Measurements from ENCODE around the gene FBLN2. TPM values are rescaled to one million over a fixed set of nuclear protein-coding genes. Genes with fewer than 3 reads are reported as not detected.

Gene FBLN2
- polyA plus RNA-seq, 3 donors, result 0.08 TPM; not detected in 2

DNA sequence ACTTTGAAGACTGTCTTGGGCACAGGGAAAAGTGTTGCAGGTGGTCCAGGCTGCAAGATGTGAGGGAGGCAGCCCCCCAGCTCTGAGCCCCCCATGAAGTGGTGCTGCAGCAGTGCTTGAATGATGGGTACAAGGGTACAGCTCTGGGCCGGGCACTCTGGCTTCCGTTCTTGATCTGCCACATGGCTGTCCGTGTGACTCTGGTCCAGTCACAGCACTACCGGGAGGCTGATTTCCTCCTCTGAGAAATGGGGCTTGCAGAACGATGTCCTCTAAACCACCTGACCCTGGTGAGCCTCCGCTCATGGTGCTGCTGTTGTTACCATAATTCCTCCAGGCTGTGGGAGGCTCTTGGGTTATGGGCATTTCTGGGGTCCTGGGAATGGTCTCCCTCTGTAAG is 75.1 kb downstream of the FBLN2 start:
- H3K36me3 ChIP-seq (replicated peaks in 1 of 2; ENCODE audit: control insufficient read depth in 1 of 2, insufficient read depth in 2 of 2, low read length in 2 of 2), result no peaks in the 10 kb centered on the region
- DNase-seq, result no peak
- H4K20me1 ChIP-seq (ENCODE audit: insufficient read depth, low read length), result no peaks in the 10 kb centered on the region
- no peak overlapping the region for H2AFZ ChIP-seq (ENCODE audit: insufficient read depth, low read depth, low read length, poor library complexity, severe bottlenecking)
- no peaks in the 10 kb centered on the region for H3K27me3 ChIP-seq (ENCODE audit: control insufficient read depth in 2 of 2, insufficient read depth in 2 of 2, low read length in 2 of 2)
- H3K27ac Mint-ChIP-seq, result no peak overlapping the region
- H3K9ac ChIP-seq (ENCODE audit: insufficient read depth, low read length, poor library complexity, severe bottlenecking), result no peak overlapping the region
- no peaks in the 10 kb centered on the region for H3K79me2 ChIP-seq (ENCODE audit: insufficient read depth, low read length)
- H3K9me3 Mint-ChIP-seq, result no peaks in the 10 kb centered on the region
- intact Hi-C loops (cut with micrococcal nuclease), result no loop called here
- H3K4me3 ChIP-seq (replicated peaks in 1 of 3; ENCODE audit: low read depth in 2 of 3, low read length in 3 of 3), result no peak overlapping the region
- TF ChIP-seq, protein P1, sequence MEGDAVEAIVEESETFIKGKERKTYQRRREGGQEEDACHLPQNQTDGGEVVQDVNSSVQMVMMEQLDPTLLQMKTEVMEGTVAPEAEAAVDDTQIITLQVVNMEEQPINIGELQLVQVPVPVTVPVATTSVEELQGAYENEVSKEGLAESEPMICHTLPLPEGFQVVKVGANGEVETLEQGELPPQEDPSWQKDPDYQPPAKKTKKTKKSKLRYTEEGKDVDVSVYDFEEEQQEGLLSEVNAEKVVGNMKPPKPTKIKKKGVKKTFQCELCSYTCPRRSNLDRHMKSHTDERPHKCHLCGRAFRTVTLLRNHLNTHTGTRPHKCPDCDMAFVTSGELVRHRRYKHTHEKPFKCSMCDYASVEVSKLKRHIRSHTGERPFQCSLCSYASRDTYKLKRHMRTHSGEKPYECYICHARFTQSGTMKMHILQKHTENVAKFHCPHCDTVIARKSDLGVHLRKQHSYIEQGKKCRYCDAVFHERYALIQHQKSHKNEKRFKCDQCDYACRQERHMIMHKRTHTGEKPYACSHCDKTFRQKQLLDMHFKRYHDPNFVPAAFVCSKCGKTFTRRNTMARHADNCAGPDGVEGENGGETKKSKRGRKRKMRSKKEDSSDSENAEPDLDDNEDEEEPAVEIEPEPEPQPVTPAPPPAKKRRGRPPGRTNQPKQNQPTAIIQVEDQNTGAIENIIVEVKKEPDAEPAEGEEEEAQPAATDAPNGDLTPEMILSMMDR (IDR thresholded peaks at IDR 0.05), result no peak
- 82% methylated on average over 4 of the region's 6 CpGs for WGBS (ENCODE audit: insufficient coverage)
- no peak overlapping the region for H3K27ac ChIP-seq (ENCODE audit: low read depth in 1 of 2, low read length in 2 of 2)
- no peaks in the 10 kb centered on the region for H3K36me3 Mint-ChIP-seq
- H3K4me1 Mint-ChIP-seq, result no peaks in the 10 kb centered on the region
- H3K4me1 ChIP-seq (ENCODE audit: control insufficient read depth in 1 of 2, insufficient read depth in 2 of 2, low read length in 2 of 2), result no peaks in the 10 kb centered on the region
- H3K4me2 ChIP-seq (replicated peaks; ENCODE audit: extremely low read depth, low read length, poor library complexity, severe bottlenecking), result no peak overlapping the region
- H3K9me3 ChIP-seq (replicated peaks in 1 of 2; ENCODE audit: control insufficient read depth in 1 of 2, insufficient read depth in 1 of 2, low read length in 2 of 2), result no peaks in the 10 kb centered on the region
- H3K4me3 Mint-ChIP-seq, result no peak overlapping the region
- H3K27me3 Mint-ChIP-seq (ENCODE audit: low read depth in 3 of 3), result peaks cover 0 to 6% (median 0%) of the 10 kb centered on the region in 3 donors

DNA sequence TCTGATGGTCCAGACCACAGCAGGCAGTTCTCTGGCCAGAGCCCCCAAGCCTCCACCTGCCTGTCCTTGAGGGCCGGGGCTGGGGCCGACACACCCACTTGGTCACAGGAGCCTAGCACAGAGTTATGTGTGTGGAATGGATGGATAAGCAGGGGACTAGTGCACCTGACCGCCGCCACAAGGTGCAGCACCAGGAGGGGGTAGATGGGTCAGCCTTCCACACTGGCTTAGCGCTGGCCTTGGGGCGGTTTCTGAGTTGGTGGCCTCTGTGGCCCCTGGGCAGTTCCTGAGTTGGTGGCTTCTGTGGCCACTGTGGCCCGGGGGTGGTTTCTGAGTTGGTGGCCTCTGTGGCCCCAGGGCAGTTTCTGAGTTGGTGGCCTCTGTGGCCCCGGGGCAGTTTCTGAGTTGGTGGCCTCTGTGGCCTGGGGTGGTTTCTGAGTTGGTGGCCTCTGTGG is 75.8 kb downstream of the FBLN2 start:
- intact Hi-C loops (cut with micrococcal nuclease), result no loop called here
- Mint-ChIP-seq H3K27ac (no peak overlapping the region), H3K27me3 (ENCODE audit: low read depth in 3 of 3) (peaks cover 0 to 7% (median 0%) of the 10 kb centered on the region in 3 donors), H3K4me3 (no peak overlapping the region), H3K4me1 (no peaks in the 10 kb centered on the region), H3K9me3 (no peaks in the 10 kb centered on the region), H3K36me3 (no peaks in the 10 kb centered on the region)
- H3K27ac ChIP-seq (ENCODE audit: low read depth in 1 of 2, low read length in 2 of 2), result no peak overlapping the region
- H3K9ac ChIP-seq (ENCODE audit: insufficient read depth, low read length, poor library complexity, severe bottlenecking), result no peak overlapping the region
- no peaks in the 10 kb centered on the region for H3K4me1 ChIP-seq (ENCODE audit: control insufficient read depth in 1 of 2, insufficient read depth in 2 of 2, low read length in 2 of 2)
- no peak overlapping the region for H3K4me3 ChIP-seq (replicated peaks in 1 of 3; ENCODE audit: low read depth in 2 of 3, low read length in 3 of 3)
- TF ChIP-seq, protein P1 (IDR thresholded peaks at IDR 0.05), result no peak
- no peaks in the 10 kb centered on the region for H3K36me3 ChIP-seq (replicated peaks in 1 of 2; ENCODE audit: control insufficient read depth in 1 of 2, insufficient read depth in 2 of 2, low read length in 2 of 2)
- H3K27me3 ChIP-seq (ENCODE audit: control insufficient read depth in 2 of 2, insufficient read depth in 2 of 2, low read length in 2 of 2), result no peaks in the 10 kb centered on the region
- DNase-seq, result no peak
- H3K4me2 ChIP-seq (replicated peaks; ENCODE audit: extremely low read depth, low read length, poor library complexity, severe bottlenecking), result no peak overlapping the region
- 98% methylated on average over 7 of the region's 8 CpGs for WGBS (ENCODE audit: insufficient coverage)
- H2AFZ ChIP-seq (ENCODE audit: insufficient read depth, low read depth, low read length, poor library complexity, severe bottlenecking), result no peak overlapping the region
- no peaks in the 10 kb centered on the region for H3K79me2 ChIP-seq (ENCODE audit: insufficient read depth, low read length)
- no peaks in the 10 kb centered on the region for H3K9me3 ChIP-seq (replicated peaks in 1 of 2; ENCODE audit: control insufficient read depth in 1 of 2, insufficient read depth in 1 of 2, low read length in 2 of 2)
- no peaks in the 10 kb centered on the region for H4K20me1 ChIP-seq (ENCODE audit: insufficient read depth, low read length)

Data from CD14-positive monocyte (primary cell).